Osteoblast (primary cell): ENCODE measurements around the gene MACROD2. TPM values are rescaled to one million over a fixed set of nuclear protein-coding genes. Genes with fewer than 3 reads are reported as not detected.

Experiments
- DNase-seq: peaks from one replicate; pipeline ENCODE4 v3.0.0; 2011; ENCODE audit warnings: low spot score, mixed read lengths; ENCODE audit not compliant: insufficient read length; ENCODE audit errors: missing footprints
- H2AFZ ChIP-seq: 2 replicates; pipeline ENCODE4 v1.6.0; 2011; ENCODE audit warnings: mild to moderate bottlenecking, low read length
- H3K27ac ChIP-seq: 2 replicates; pipeline ENCODE4 v1.5.1; 2011; ENCODE audit warnings: mild to moderate bottlenecking, low read depth, low read length, moderate library complexity
- H3K27me3 ChIP-seq: 2 replicates; pipeline ENCODE4 v1.6.0; 2012; ENCODE audit warnings: mild to moderate bottlenecking, control low read depth, inconsistent platforms, low read length, moderate library complexity; ENCODE audit not compliant: insufficient read depth
- H3K36me3 ChIP-seq: 2 replicates; pipeline ENCODE4 v1.5.1; 2011; ENCODE audit warnings: mild to moderate bottlenecking, low read length, control low read depth, moderate library complexity; ENCODE audit not compliant: insufficient read depth
- H3K4me1 ChIP-seq: 2 replicates; pipeline ENCODE4 v1.5.1; 2011; ENCODE audit warnings: mild to moderate bottlenecking, low read length, control low read depth, moderate library complexity; ENCODE audit not compliant: insufficient read depth
- H3K4me2 ChIP-seq: 2 replicates; pipeline ENCODE4 v1.6.0; 2011; ENCODE audit warnings: mild to moderate bottlenecking, low read length; ENCODE audit not compliant: insufficient read depth
- H3K4me3 ChIP-seq: fragments of 200-600 bp; sonication (generic); 3 replicates; pipeline ENCODE4 v1.5.1; 2012; ENCODE audit warnings: mild to moderate bottlenecking, low read length, inconsistent platforms; ENCODE audit not compliant: insufficient read depth
- H3K79me2 ChIP-seq: 2 replicates; pipeline ENCODE4 v1.6.0; 2012; ENCODE audit warnings: mild to moderate bottlenecking, low read length, control low read depth, inconsistent platforms; ENCODE audit not compliant: insufficient read depth
- H3K9me3 ChIP-seq: 2 replicates; pipeline ENCODE4 v1.5.1; 2011; ENCODE audit warnings: low read depth, low read length, control low read depth
- H4K20me1 ChIP-seq: 2 replicates; pipeline ENCODE4 v1.6.0; 2012; ENCODE audit warnings: mild to moderate bottlenecking, low read length, control low read depth; ENCODE audit not compliant: insufficient read depth
- total RNA-seq: library from RNA; depleted of rRNA; stranded (reverse); fragments of >200 nt; gene quantifications from 2 replicates; pipeline ENCODE4 v1.2.3, GENCODE V29; 2012
- TF ChIP-seq, protein P1 (sequence below): IDR thresholded peaks from 2 replicates; pipeline ENCODE4 v1.5.1; 2011; ENCODE audit warnings: mild to moderate bottlenecking, low read depth, low read length, moderate library complexity; ENCODE audit errors: extremely low read depth

MACROD2 gene
- total RNA-seq, 1 donor: 4.0 TPM

- H3K27ac ChIP-seq: no peak overlapping the region
- TF ChIP-seq, protein P1, sequence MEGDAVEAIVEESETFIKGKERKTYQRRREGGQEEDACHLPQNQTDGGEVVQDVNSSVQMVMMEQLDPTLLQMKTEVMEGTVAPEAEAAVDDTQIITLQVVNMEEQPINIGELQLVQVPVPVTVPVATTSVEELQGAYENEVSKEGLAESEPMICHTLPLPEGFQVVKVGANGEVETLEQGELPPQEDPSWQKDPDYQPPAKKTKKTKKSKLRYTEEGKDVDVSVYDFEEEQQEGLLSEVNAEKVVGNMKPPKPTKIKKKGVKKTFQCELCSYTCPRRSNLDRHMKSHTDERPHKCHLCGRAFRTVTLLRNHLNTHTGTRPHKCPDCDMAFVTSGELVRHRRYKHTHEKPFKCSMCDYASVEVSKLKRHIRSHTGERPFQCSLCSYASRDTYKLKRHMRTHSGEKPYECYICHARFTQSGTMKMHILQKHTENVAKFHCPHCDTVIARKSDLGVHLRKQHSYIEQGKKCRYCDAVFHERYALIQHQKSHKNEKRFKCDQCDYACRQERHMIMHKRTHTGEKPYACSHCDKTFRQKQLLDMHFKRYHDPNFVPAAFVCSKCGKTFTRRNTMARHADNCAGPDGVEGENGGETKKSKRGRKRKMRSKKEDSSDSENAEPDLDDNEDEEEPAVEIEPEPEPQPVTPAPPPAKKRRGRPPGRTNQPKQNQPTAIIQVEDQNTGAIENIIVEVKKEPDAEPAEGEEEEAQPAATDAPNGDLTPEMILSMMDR: no peak
- no peaks in the 10 kb centered on the region for H3K4me1 ChIP-seq
- no peak overlapping the region for H2AFZ ChIP-seq
- H3K9me3 ChIP-seq: no peaks in the 10 kb centered on the region
- H3K4me2 ChIP-seq: no peak overlapping the region
- H3K4me3 ChIP-seq: no peak overlapping the region
- no peaks in the 10 kb centered on the region for H3K27me3 ChIP-seq
- no peaks in the 10 kb centered on the region for H3K79me2 ChIP-seq
- no peak for DNase-seq
- no peaks in the 10 kb centered on the region for H3K36me3 ChIP-seq
- no peaks in the 10 kb centered on the region for H4K20me1 ChIP-seq
Observed at GRCh38 chr20:15205028-15205427, 1209.7 kb downstream of the MACROD2 start.

DNA sequence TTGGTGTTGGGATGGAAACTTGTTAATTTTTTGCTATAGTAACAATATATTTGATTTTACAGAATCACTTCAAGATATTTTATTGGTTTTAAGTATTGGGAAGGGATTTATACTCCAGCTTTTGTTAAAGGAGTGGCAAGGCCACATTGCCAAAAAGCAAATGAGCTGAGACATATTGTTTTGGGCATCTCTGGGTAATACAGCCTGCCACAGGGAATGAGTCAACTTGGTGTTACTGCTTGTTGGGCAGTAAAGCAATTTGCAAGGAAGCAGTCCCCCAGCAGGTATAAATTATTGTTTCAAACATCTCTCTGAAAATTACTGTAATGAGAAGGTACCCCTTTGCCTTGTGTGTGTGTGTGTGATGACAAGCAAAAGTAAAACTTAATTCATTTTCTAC lies 1210.4 kb downstream of the MACROD2 start:
- Histone ChIP-seq H3K9me3 (no peaks in the 10 kb centered on the region), H3K27me3 (no peaks in the 10 kb centered on the region), H3K79me2 (no peaks in the 10 kb centered on the region), H3K36me3 (no peaks in the 10 kb centered on the region), H3K27ac (no peak overlapping the region), H3K4me2 (no peak overlapping the region), H2AFZ (no peak overlapping the region), H4K20me1 (no peaks in the 10 kb centered on the region), H3K4me1 (no peaks in the 10 kb centered on the region), H3K4me3 (no peak overlapping the region)
- TF ChIP-seq, protein P1: no peak
- DNase-seq: no peak

- Histone ChIP-seq H3K27me3 (no peaks in the 10 kb centered on the region), H3K4me1 (no peaks in the 10 kb centered on the region), H3K4me3 (no peak overlapping the region), H3K9me3 (no peaks in the 10 kb centered on the region), H3K79me2 (no peaks in the 10 kb centered on the region), H3K4me2 (no peak overlapping the region), H3K27ac (no peak overlapping the region), H2AFZ (no peak overlapping the region), H4K20me1 (no peaks in the 10 kb centered on the region), H3K36me3 (no peaks in the 10 kb centered on the region)
- TF ChIP-seq, protein P1: no peak
- DNase-seq: no peak
Observed at GRCh38 chr20:15209537-15209936, 1214.2 kb downstream of the MACROD2 start.

DNA sequence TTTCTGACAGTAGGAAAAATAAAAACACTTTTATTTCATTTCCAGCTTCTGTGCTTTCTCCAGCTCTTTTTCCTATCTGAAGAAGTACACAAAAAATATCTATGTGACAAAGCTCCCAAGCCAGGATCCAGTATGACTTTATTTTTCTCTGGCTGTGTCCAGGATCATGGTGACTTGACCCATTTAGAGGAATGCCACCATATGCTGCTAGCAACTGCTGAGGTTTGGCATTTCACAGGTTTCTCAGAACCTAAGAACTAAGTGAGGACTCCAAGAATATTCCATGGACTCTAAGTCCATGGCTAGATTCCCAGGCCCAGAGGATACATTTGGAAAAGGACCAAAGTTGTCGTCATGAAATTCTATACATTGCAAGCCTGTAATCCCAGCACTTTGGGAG lies 1218.7 kb downstream of the MACROD2 start:
- Histone ChIP-seq H3K79me2 (no peaks in the 10 kb centered on the region), H3K36me3 (no peaks in the 10 kb centered on the region), H3K27me3 (no peaks in the 10 kb centered on the region), H3K4me3 (no peak overlapping the region), H2AFZ (no peak overlapping the region), H3K4me2 (no peak overlapping the region), H4K20me1 (no peaks in the 10 kb centered on the region), H3K27ac (no peak overlapping the region), H3K4me1 (no peaks in the 10 kb centered on the region), H3K9me3 (no peaks in the 10 kb centered on the region)
- no peak for DNase-seq
- TF ChIP-seq, protein P1: no peak
